Lower leg skin (tissue), 4 donors: ENCODE results near the gene SSB. TPM values are rescaled to one million over a fixed set of nuclear protein-coding genes. Genes with fewer than 3 reads are reported as not detected.
"Not testable (repeated sequence)": the region's sequence is repeated elsewhere in the genome, so short reads cannot be mapped to it uniquely, and the experiment has no call there.

Source experiments
- DNase-seq, 2 donors: peaks; one replicate each; pipeline ENCODE4 v3.0.0-alpha.2; 2019; ENCODE audit warnings: low spot score in 2 of 2
- H3K4me3 ChIP-seq: fragments of 200-600 bp; sonication (generic); 2 replicates; pipeline ENCODE4 v1.5.1; 2017; ENCODE audit warnings: mild to moderate bottlenecking, low read depth; ENCODE audit not compliant: poor library complexity, severe bottlenecking
- POLR2A ChIP-seq, 2 donors: fragments of 450-650 bp; IDR thresholded peaks; one replicate each; pipeline ENCODE4 v1.6.1; 2016 to 2017; ENCODE audit warnings: antibody characterized with exemption in 2 of 2, mild to moderate bottlenecking in 1 of 2, moderate library complexity in 1 of 2
- WGBS, 2 donors: methylation state at CpG; one replicate each; pipeline ENCODE4 v1.1.5; 2018; 5-methylcytosine and 5-hydroxymethylcytosine counted together
- intact Hi-C: fragments of 100-400 bp; cut with DNase I; formaldehyde crosslinking; loops from one replicate; pipeline ENCODE4 v1.15.0; 2023; ENCODE audit warnings: low total_unique reads
- total RNA-seq, 4 donors: library from RNA; depleted of rRNA; stranded (reverse); fragments of >200 nt; gene quantifications; one replicate each; pipeline ENCODE4 v1.1.0, GENCODE V29; 2016
- TF ChIP-seq, protein P1 (sequence below), 3 donors: fragments of 450-650 bp; IDR thresholded peaks; one replicate each; pipeline ENCODE4 v1.5.1; 2016; ENCODE audit warnings: antibody characterized with exemption in 3 of 3, mild to moderate bottlenecking in 3 of 3, moderate library complexity in 2 of 3

SSB gene
- total RNA-seq, 4 donors from 2014 or later = 29.1 to 40.0 (median 38.2) TPM

DNA sequence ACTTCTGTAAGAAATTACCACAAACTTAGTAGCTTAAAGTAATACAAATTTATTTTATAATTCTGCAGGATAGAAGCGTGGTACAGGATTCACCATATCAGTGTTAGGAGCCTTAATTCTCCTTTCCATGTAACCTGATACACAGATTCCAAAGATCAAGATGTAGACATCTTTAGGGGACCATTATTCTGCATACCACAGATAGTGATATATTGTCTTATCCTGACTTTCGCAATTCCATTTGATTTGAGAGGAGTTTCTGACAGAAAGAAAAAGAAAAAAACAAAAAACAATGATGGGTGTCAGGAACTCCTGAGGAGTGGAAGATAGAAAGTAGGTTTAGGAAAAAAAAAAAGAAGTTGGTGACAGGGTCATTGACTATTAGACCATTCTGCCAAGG is 40.9 kb upstream of the SSB start:
- DNase-seq = no peak
- no peak overlapping the region for H3K4me3 ChIP-seq
- intact Hi-C loops = no loop called here
- TF ChIP-seq POLR2A (IDR thresholded peaks at IDR 0.05) = no peak
- TF ChIP-seq, protein P1, sequence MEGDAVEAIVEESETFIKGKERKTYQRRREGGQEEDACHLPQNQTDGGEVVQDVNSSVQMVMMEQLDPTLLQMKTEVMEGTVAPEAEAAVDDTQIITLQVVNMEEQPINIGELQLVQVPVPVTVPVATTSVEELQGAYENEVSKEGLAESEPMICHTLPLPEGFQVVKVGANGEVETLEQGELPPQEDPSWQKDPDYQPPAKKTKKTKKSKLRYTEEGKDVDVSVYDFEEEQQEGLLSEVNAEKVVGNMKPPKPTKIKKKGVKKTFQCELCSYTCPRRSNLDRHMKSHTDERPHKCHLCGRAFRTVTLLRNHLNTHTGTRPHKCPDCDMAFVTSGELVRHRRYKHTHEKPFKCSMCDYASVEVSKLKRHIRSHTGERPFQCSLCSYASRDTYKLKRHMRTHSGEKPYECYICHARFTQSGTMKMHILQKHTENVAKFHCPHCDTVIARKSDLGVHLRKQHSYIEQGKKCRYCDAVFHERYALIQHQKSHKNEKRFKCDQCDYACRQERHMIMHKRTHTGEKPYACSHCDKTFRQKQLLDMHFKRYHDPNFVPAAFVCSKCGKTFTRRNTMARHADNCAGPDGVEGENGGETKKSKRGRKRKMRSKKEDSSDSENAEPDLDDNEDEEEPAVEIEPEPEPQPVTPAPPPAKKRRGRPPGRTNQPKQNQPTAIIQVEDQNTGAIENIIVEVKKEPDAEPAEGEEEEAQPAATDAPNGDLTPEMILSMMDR (IDR thresholded peaks at IDR 0.05) = no peak
- WGBS, 2 donors = 95% methylated on average over 2 of the region's 2 CpGs

DNA sequence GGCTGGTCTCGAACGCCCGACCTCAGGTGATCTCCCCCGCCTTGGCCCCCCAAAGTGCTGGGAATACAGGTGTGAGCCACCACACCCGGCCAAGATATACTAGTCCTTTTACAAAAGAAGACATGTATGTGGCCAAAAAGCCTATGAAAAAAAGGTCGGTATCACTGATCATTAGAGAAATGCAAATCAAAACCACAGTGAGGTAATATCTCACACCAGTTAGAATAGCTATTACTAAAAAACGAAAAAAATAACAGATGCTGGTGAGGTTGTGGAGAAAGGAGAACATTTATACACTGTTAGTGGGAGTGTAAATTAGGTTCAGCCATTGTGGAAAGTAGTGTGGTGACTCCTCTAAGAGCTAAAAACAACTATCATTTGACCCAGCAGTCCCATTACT is 38.7 kb upstream of the SSB start:
- no peak for DNase-seq
- no peak overlapping the region for H3K4me3 ChIP-seq
- intact Hi-C loops = no loop called here
- TF ChIP-seq POLR2A (IDR thresholded peaks at IDR 0.05) = no peak
- TF ChIP-seq, protein P1 (IDR thresholded peaks at IDR 0.05) = no peak
- WGBS, 2 donors = 68 to 69% methylated on average over 7 of the region's 7 CpGs

DNA sequence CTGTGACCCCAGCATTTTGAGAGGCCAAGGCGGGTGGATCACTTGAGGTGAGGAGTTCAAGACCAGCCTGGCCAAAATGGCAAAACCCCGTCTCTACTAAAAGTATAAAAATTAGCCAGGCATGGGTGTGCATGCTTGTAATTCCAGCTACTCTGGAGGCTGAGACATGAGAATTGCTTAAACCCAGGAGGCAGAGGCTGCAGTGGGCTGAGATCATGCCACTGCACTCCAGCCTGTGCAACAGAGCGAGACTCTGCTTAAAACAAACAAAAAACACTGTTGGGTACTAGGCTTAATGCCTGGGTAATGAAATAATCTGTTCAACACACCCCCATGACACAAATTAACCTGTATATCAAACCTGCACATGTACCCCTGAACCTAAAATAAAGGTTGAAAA is 37.9 kb upstream of the SSB start:
- 94 to 98% methylated on average over 3 of the region's 3 CpGs for WGBS, 2 donors
- intact Hi-C loops, DNase-seq, H3K4me3 ChIP-seq: not testable (repeated sequence)

DNA sequence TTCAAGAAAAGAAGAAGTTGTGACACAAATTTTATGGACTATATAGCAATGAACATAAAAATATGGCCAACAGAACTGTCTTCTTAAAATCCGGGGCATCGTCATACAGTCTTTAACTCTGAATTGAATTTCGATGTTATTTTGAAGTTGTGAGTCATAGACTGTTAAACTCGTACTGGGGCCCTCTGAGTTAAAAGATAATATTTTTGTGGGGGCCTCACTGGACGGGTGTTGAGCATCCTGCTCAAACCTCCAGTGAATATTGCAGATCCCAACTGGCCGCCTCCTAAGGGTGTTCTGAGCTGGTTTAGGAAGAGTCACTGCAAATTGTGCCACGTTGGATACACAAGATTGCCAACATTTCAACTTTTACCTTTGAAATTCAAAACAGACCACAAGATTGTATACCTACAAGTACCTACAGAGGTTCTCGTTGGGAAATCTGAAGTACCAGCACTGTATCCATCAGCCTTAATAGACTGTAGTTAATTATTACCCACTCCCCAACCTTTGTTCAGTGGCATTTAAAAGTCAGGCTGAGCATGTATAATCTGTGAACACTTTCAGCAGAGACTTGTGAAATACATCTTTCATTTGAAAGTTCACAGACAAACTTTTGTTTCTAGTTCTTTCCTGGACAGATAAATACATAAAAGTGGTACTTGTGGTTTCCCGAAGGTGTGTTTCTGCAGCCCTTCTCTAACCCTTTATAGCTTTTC is 37.3 kb upstream of the SSB start:
- H3K4me3 ChIP-seq = no peak overlapping the region
- intact Hi-C loops = no loop called here
- no peak for TF ChIP-seq POLR2A (IDR thresholded peaks at IDR 0.05)
- TF ChIP-seq, protein P1 (IDR thresholded peaks at IDR 0.05) = no peak
- 88 to 93% methylated on average over 9 of the region's 9 CpGs for WGBS, 2 donors
- DNase-seq = no peak

DNA sequence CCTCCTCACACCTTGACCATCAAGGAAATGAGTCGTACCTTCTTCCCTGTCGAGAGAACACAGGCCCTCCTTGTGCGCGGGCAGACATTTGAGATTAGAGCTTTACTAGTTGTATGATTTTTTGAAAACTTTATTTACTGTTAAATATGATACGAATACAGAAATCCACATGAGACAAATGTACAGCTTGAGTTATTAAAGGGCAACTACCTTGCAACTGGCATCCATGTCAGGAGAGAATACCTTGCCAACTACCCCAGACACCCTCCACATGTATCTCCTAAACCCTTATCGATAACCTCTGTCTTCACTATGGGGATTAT is 36.7 kb upstream of the SSB start:
- no peak for TF ChIP-seq POLR2A (IDR thresholded peaks at IDR 0.05)
- TF ChIP-seq, protein P1 (IDR thresholded peaks at IDR 0.05) = no peak
- intact Hi-C loops = no loop called here
- 94 to 95% methylated on average over 6 of the region's 6 CpGs for WGBS, 2 donors
- no peak for DNase-seq
- no peak overlapping the region for H3K4me3 ChIP-seq

DNA sequence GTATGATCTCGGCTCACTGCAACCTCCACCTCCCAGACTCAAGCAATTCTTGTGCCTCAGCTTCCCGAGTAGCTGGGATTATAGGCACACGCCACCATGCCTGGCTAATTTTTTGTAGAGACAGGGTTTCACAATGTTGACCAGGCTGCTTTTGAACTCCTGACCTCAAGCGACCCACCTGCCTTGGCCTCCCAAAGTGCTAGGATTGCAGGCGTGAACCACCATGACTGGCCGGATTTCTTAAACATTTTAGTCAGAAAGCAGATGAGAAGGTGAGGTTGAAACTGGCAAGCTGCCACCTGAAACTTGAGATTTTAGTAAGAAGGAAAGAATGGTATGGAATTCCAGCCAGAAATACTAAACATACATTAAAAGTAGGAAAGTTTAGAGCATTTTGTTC is 33.1 kb upstream of the SSB start:
- no peak overlapping the region for H3K4me3 ChIP-seq
- 86 to 89% methylated on average over 6 of the region's 6 CpGs for WGBS, 2 donors
- intact Hi-C loops = no loop called here
- DNase-seq = no peak
- TF ChIP-seq, protein P1 (IDR thresholded peaks at IDR 0.05) = no peak
- no peak for TF ChIP-seq POLR2A (IDR thresholded peaks at IDR 0.05)
